Liver (tissue), 9 donors: ENCODE data around the gene CNNM1. TPM values are rescaled to one million over a fixed set of nuclear protein-coding genes. Genes with fewer than 3 reads are reported as not detected.
A peak's percentile ranks its signal among the peaks of the same experiment; 100 is the strongest.

Experiments
- DNase-seq: peaks from one replicate; pipeline ENCODE4 v3.0.0-alpha.2; 2017; ENCODE audit warnings: low spot score
- H3K27ac ChIP-seq, 2 donors: one replicate each; pipeline ENCODE4 v1.7.0; 2013; ENCODE audit warnings: inconsistent platforms in 2 of 2, low read length in 2 of 2, control low read depth in 1 of 2, low read depth in 1 of 2, mild to moderate bottlenecking in 1 of 2
- H3K27me3 ChIP-seq, 4 donors: one replicate each; pipeline versions ENCODE4 v1.6.1 to v1.7.0; 2013; ENCODE audit warnings: low read length in 3 of 4, inconsistent platforms in 1 of 4, mild to moderate bottlenecking in 1 of 4, moderate library complexity in 1 of 4; ENCODE audit not compliant: control insufficient read depth in 4 of 4, insufficient read depth in 4 of 4
- H3K36me3 ChIP-seq, 4 donors: one replicate each; pipeline versions ENCODE4 v1.6.1 to v1.7.0; 2013; ENCODE audit warnings: low read length in 3 of 4, mild to moderate bottlenecking in 3 of 4, low read depth in 1 of 4, moderate library complexity in 1 of 4; ENCODE audit not compliant: control insufficient read depth in 4 of 4, insufficient read depth in 3 of 4
- H3K4me1 ChIP-seq, 4 donors: one replicate each; pipeline versions ENCODE4 v1.6.1 to v1.7.0; 2013; ENCODE audit warnings: low read length in 3 of 4, mild to moderate bottlenecking in 3 of 4, moderate library complexity in 1 of 4; ENCODE audit not compliant: control insufficient read depth in 4 of 4, insufficient read depth in 4 of 4
- H3K4me3 ChIP-seq, 3 donors: one replicate each; pipeline versions ENCODE4 v1.6.1 to v1.7.0; 2013; ENCODE audit warnings: low read length in 3 of 3, control low read depth in 1 of 3, low read depth in 1 of 3, mild to moderate bottlenecking in 1 of 3
- H3K9ac ChIP-seq, 2 donors: one replicate each; pipeline ENCODE4 v1.7.0; 2013; ENCODE audit warnings: low read length in 2 of 2, mild to moderate bottlenecking in 2 of 2, moderate library complexity in 2 of 2, control low read depth in 1 of 2, low read depth in 1 of 2
- H3K9me3 ChIP-seq, 4 donors: one replicate each; pipeline versions ENCODE4 v1.6.1 to v1.7.0; 2013; ENCODE audit warnings: low read length in 3 of 4; ENCODE audit not compliant: control insufficient read depth in 4 of 4
- ATF3 ChIP-seq: IDR thresholded peaks from 2 replicates; pipeline ENCODE4 v1.6.1; 2016; ENCODE audit warnings: antibody characterized with exemption
- CTCF ChIP-seq: fragments of 150-350 bp; IDR thresholded peaks from 2 replicates; pipeline ENCODE4 v1.5.1; 2017; ENCODE audit warnings: improper control_type of control experiment, low read depth, low read length; ENCODE audit not compliant: missing input control
- EGR1 ChIP-seq, 2 donors: IDR thresholded peaks; 2 replicates each; pipeline ENCODE4 v1.6.1; 2016 to 2018; ENCODE audit warnings: antibody characterized with exemption in 2 of 2, low read depth in 2 of 2
- FOXA1 ChIP-seq: IDR thresholded peaks from 2 replicates; pipeline ENCODE4 v1.6.1; 2016; ENCODE audit warnings: antibody characterized with exemption
- FOXA2 ChIP-seq: IDR thresholded peaks from 2 replicates; pipeline ENCODE4 v1.6.1; 2016; ENCODE audit warnings: antibody characterized with exemption
- GABPA ChIP-seq, 2 donors: IDR thresholded peaks in 1 of 2; conservative IDR thresholded peaks in 1 of 2; 2 replicates each; pipeline ENCODE4 v1.6.1; 2016; ENCODE audit warnings: antibody characterized with exemption in 2 of 2, mild to moderate bottlenecking in 1 of 2, moderate library complexity in 1 of 2
- HNF4A ChIP-seq, 2 donors: conservative IDR thresholded peaks; 2 replicates each; pipeline ENCODE4 v1.6.1; 2016; ENCODE audit warnings: antibody characterized with exemption in 2 of 2, mild to moderate bottlenecking in 2 of 2
- HNF4G ChIP-seq: IDR thresholded peaks from 2 replicates; pipeline ENCODE4 v1.6.1; 2016; ENCODE audit warnings: antibody characterized with exemption
- JUND ChIP-seq, 2 donors: IDR thresholded peaks; 2 replicates each; pipeline ENCODE4 v1.6.1; 2016; ENCODE audit warnings: antibody characterized with exemption in 2 of 2
- NR2F2 ChIP-seq: IDR thresholded peaks from 2 replicates; pipeline ENCODE4 v1.6.1; 2016; ENCODE audit warnings: antibody characterized with exemption
- RAD21 ChIP-seq, 2 donors: IDR thresholded peaks; 2 replicates each; pipeline ENCODE4 v1.6.1; 2016; ENCODE audit warnings: antibody characterized with exemption in 2 of 2, mild to moderate bottlenecking in 2 of 2
- REST ChIP-seq: IDR thresholded peaks from 2 replicates; pipeline ENCODE4 v1.6.1; 2016; ENCODE audit warnings: antibody characterized with exemption, mild to moderate bottlenecking
- RXRA ChIP-seq, 2 donors: IDR thresholded peaks; 2 replicates each; pipeline ENCODE4 v1.6.1; 2017 to 2018; ENCODE audit warnings: antibody characterized with exemption in 2 of 2, mild to moderate bottlenecking in 1 of 2
- SP1 ChIP-seq: IDR thresholded peaks from 2 replicates; pipeline ENCODE4 v1.6.1; 2018; ENCODE audit warnings: antibody characterized with exemption, mild to moderate bottlenecking
- TAF1 ChIP-seq: conservative IDR thresholded peaks from 2 replicates; pipeline ENCODE4 v1.6.1; 2016; ENCODE audit warnings: antibody characterized with exemption, mild to moderate bottlenecking
- YY1 ChIP-seq: IDR thresholded peaks from 2 replicates; pipeline ENCODE4 v1.6.1; 2016; ENCODE audit warnings: antibody characterized with exemption, mild to moderate bottlenecking
- WGBS: extraction: QIAGEN DNeasy Blood & Tissue Kit; methylation state at CpG from one replicate; pipeline ENCODE4 v1.1.7; 2013; 5-methylcytosine and 5-hydroxymethylcytosine counted together
- polyA plus RNA-seq, 2 donors: library from polyadenylated mRNA; stranded (reverse) in 1 of 2; unstranded in 1 of 2; fragments of 200-250 nt in 1 of 2; fragments of >200 nt in 1 of 2; fragmentation: Nextera tagmentation in 1 of 2; extraction: Ambion mirVana in 1 of 2; gene quantifications; one replicate each; pipeline versions ENCODE4 v1.2.1 to v1.2.3, GENCODE V29; 2013 to 2015
- total RNA-seq, 2 donors: library from RNA; depleted of rRNA; stranded (reverse); fragments of >200 nt; gene quantifications; one replicate each; pipeline ENCODE4 v1.2.3, GENCODE V29; 2014
- TF ChIP-seq, protein P1 (sequence below): IDR thresholded peaks from 2 replicates; pipeline ENCODE4 v1.6.1; 2016; ENCODE audit warnings: antibody characterized with exemption
- TF ChIP-seq, protein P2 (sequence below): IDR thresholded peaks from 2 replicates; pipeline ENCODE4 v1.6.1; 2016; ENCODE audit warnings: antibody characterized with exemption
- donor health status: healthy.
- donor health status: healthy.
- donor health status: healthy.
- donor health status: healthy.
- donor health status: healthy.

CNNM1 gene
- total and polyA plus RNA-seq, 4 donors, result 0.05 to 0.10 (median 0.07) TPM

- 66% methylated on average over 5 of the region's 5 CpGs for WGBS
- Histone ChIP-seq H3K4me3 (no peak overlapping the region), H3K9me3 (no peaks in the 10 kb centered on the region), H3K27me3 (no peaks in the 10 kb centered on the region), H3K4me1 (peaks cover 5 to 45% (median 32%) of the 10 kb centered on the region in 4 donors), H3K9ac (no peak overlapping the region), H3K36me3 (peaks cover 7 to 23% (median 22%) of the 10 kb centered on the region in 4 donors), H3K27ac (no peak overlapping the region)
- TF ChIP-seq NR2F2 (no peak), HNF4A (conservative IDR thresholded peaks at IDR 0.05) (no peak)
- no peak for DNase-seq
Measured at GRCh38 chr10:99393683-99394082, 64.5 kb downstream of the CNNM1 start.

- DNase-seq, result no peak
- Histone ChIP-seq H3K36me3 (peaks cover 7 to 28% (median 27%) of the 10 kb centered on the region in 4 donors), H3K4me3 (no peak overlapping the region), H3K9ac (no peak overlapping the region), H3K4me1 (peaks cover 5 to 46% (median 32%) of the 10 kb centered on the region in 4 donors), H3K9me3 (no peaks in the 10 kb centered on the region), H3K27me3 (no peaks in the 10 kb centered on the region), H3K27ac (no peak overlapping the region)
- no peak for TF ChIP-seq NR2F2
- no peak for TF ChIP-seq JUND (IDR thresholded peaks at IDR 0.05)
- no peak for TF ChIP-seq TAF1
- TF ChIP-seq ATF3, result no peak
- TF ChIP-seq RXRA (IDR thresholded peaks at IDR 0.05), result no peak
- no peak for TF ChIP-seq FOXA1
- 80% methylated on average over 8 of the region's 8 CpGs for WGBS
Measured at GRCh38 chr10:99394256-99394655, 65.1 kb downstream of the CNNM1 start.

DNA sequence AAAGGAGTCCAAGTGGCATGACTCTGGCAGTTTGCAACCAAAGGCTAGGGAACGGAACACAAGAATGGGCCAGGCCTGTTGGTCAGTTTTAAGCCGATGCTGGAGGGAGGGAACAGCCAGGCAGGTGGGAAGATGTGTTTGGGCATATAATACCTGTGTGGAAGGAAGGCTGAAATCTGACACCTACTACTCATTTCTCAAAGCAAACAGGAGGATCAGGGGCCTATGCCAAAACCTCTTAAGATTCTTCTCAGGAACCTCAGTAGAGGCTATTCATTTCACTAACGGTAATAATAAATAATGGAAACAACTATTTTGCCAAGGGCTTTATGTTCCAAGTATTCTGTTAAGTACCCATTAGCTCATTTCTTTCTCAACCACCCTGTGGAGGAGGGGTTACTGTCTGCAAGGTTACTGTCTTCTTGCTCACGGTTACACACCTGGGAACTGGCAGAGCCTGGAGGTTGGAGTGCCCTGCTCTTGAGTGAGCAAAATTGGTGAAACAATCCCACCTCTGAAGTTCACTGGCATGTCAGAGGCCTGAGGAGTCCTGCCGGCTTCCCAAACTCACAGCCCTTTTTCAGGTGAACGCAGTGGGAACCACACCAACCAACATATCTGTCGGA is 65.7 kb downstream of the CNNM1 start:
- Histone ChIP-seq H3K36me3 (peaks cover 7 to 32% (median 29%) of the 10 kb centered on the region in 4 donors), H3K27me3 (no peaks in the 10 kb centered on the region), H3K9ac (no peak overlapping the region), H3K27ac (peak overlapping the region in 1 of 2 donors; percentile 7), H3K4me1 (peaks cover 7 to 50% (median 36%) of the 10 kb centered on the region in 4 donors), H3K9me3 (no peaks in the 10 kb centered on the region), H3K4me3 (no peak overlapping the region)
- no peak for TF ChIP-seq ATF3
- TF ChIP-seq EGR1 (IDR thresholded peaks at IDR 0.05; ENCODE audit: low read depth in 2 of 2), result no peak
- no peak for TF ChIP-seq JUND (IDR thresholded peaks at IDR 0.05)
- no peak for TF ChIP-seq NR2F2
- TF ChIP-seq YY1, result no peak
- no peak for TF ChIP-seq FOXA2
- no peak for TF ChIP-seq CTCF
- no peak for TF ChIP-seq TAF1
- TF ChIP-seq, protein P1, sequence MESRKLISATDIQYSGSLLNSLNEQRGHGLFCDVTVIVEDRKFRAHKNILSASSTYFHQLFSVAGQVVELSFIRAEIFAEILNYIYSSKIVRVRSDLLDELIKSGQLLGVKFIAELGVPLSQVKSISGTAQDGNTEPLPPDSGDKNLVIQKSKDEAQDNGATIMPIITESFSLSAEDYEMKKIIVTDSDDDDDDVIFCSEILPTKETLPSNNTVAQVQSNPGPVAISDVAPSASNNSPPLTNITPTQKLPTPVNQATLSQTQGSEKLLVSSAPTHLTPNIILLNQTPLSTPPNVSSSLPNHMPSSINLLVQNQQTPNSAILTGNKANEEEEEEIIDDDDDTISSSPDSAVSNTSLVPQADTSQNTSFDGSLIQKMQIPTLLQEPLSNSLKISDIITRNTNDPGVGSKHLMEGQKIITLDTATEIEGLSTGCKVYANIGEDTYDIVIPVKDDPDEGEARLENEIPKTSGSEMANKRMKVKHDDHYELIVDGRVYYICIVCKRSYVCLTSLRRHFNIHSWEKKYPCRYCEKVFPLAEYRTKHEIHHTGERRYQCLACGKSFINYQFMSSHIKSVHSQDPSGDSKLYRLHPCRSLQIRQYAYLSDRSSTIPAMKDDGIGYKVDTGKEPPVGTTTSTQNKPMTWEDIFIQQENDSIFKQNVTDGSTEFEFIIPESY, result no peak
- TF ChIP-seq SP1, result no peak
- TF ChIP-seq REST, result no peak
- TF ChIP-seq GABPA (IDR thresholded peaks at IDR 0.05 in 1 of 2, conservative IDR thresholded peaks at IDR 0.05 in 1 of 2), result no peak
- no peak for TF ChIP-seq HNF4G
- TF ChIP-seq RAD21 (IDR thresholded peaks at IDR 0.05), result no peak
- TF ChIP-seq, protein P2, sequence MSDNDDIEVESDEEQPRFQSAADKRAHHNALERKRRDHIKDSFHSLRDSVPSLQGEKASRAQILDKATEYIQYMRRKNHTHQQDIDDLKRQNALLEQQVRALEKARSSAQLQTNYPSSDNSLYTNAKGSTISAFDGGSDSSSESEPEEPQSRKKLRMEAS, result no peak
- TF ChIP-seq FOXA1, result no peak
- DNase-seq, result no peak
- 86% methylated on average over 7 of the region's 7 CpGs for WGBS
